Endothelial cell of umbilical vein (primary cell): ENCODE results near the gene BICRA. TPM values are rescaled to one million over a fixed set of nuclear protein-coding genes. Genes with fewer than 3 reads are reported as not detected.

Source experiments
- BruUV-seq: library from RNA; stranded (reverse); fragments of 400-500 nt; replicated peaks from 2 replicates; lab custom pipeline; 2021; lab: Mats Ljungman, UMichigan
- CTCF ChIA-PET: fragments of 300-600, 350-600 bp; sonication (Branson Sonifier 250); formaldehyde crosslinking; loops from one replicate; lab custom pipeline; 2021; ENCODE audit warnings: antibody characterized with exemption, inconsistent platforms; lab: Charles Lee
- POLR2A ChIA-PET: fragments of 300-600, 350-600 bp; sonication (Branson Sonifier 250); formaldehyde crosslinking; loops from one replicate; lab custom pipeline; 2021; ENCODE audit warnings: antibody characterized with exemption, inconsistent platforms; lab: Charles Lee
- DNase-seq: peaks from one replicate; pipeline ENCODE4 v3.0.0-alpha.2; 2011; ENCODE audit warnings: low read depth, low spot score
- FAIRE-seq: peaks from 2 replicates; lab custom pipeline; 2011; peaks lifted over from hg19 to GRCh38; lab: Jason Lieb, UNC
- H2AFZ ChIP-seq: 2 replicates; pipeline ENCODE4 v1.6.0; 2012; ENCODE audit warnings: low read depth, low read length, control low read depth, inconsistent platforms
- H3K27ac ChIP-seq: 2 replicates; pipeline ENCODE4 v1.5.1; 2011; ENCODE audit warnings: low read depth, mild to moderate bottlenecking, control low read depth, low read length, moderate library complexity; ENCODE audit not compliant: insufficient read depth
- H3K27me3 ChIP-seq, 2 experiments: 2 replicates each; pipeline versions ENCODE4 v1.6.0 to v1.6.1; 2011; ENCODE audit warnings: low read length in 2 of 2, mixed read lengths in 1 of 2; ENCODE audit not compliant: control insufficient read depth in 2 of 2, insufficient read depth in 2 of 2
- H3K36me3 ChIP-seq, 2 experiments: 2 replicates in 1 of 2; 3 replicates in 1 of 2; pipeline ENCODE4 v1.5.1; 2011; ENCODE audit warnings: low read length in 2 of 2, mild to moderate bottlenecking in 1 of 2, moderate library complexity in 1 of 2; ENCODE audit not compliant: control insufficient read depth in 2 of 2, insufficient read depth in 2 of 2; ENCODE audit errors: extremely low read depth in 1 of 2
- H3K4me1 ChIP-seq: 3 replicates; pipeline ENCODE4 v1.5.1; 2011; ENCODE audit warnings: mild to moderate bottlenecking, low read length; ENCODE audit not compliant: control insufficient read depth, insufficient read depth; ENCODE audit errors: extremely low read depth
- H3K4me2 ChIP-seq: 2 replicates; pipeline ENCODE4 v1.6.1; 2011; ENCODE audit warnings: low read length, control low read depth, mixed read lengths; ENCODE audit not compliant: insufficient read depth
- H3K4me3 ChIP-seq, 3 experiments: fragments of 200-600 bp in 1 of 3; sonication (generic), shearing (Covaris generic) in 1 of 3; replicated peaks in 1 of 3; 2 replicates each; pipeline ENCODE4 v1.5.1; 2011 to 2016; ENCODE audit warnings: control low read depth in 3 of 3, low read length in 3 of 3, mild to moderate bottlenecking in 2 of 3, inconsistent platforms in 1 of 3, low read depth in 1 of 3, moderate library complexity in 1 of 3; ENCODE audit not compliant: insufficient read depth in 1 of 3
- H3K79me2 ChIP-seq: 2 replicates; pipeline ENCODE4 v1.6.0; 2012; ENCODE audit warnings: low read length, inconsistent platforms; ENCODE audit not compliant: control insufficient read depth, insufficient read depth
- H3K9ac ChIP-seq: replicated peaks from 2 replicates; pipeline ENCODE3; 2011; ENCODE audit warnings: low read length, control low read depth; ENCODE audit not compliant: insufficient read depth; ENCODE audit errors: extremely low read depth
- H3K9me1 ChIP-seq: replicated peaks from 3 replicates; pipeline ENCODE4 v1.6.0; 2011; ENCODE audit warnings: mild to moderate bottlenecking, low read length; ENCODE audit not compliant: control insufficient read depth, insufficient read depth; ENCODE audit errors: extremely low read depth
- H3K9me3 ChIP-seq: replicated peaks from 2 replicates; pipeline ENCODE4 v1.5.1; 2012; ENCODE audit warnings: low read length, inconsistent platforms; ENCODE audit not compliant: control insufficient read depth, insufficient read depth
- H4K20me1 ChIP-seq: replicated peaks from 2 replicates; pipeline ENCODE3; 2011; ENCODE audit warnings: mild to moderate bottlenecking, low read length; ENCODE audit not compliant: control insufficient read depth, insufficient read depth; ENCODE audit errors: extremely low read depth
- EZH2 ChIP-seq: IDR thresholded peaks from 2 replicates; pipeline ENCODE4 v1.6.1; 2012; ENCODE audit warnings: borderline replicate concordance, low read depth, mild to moderate bottlenecking, moderate library complexity, low read length, inconsistent platforms; ENCODE audit not compliant: severe bottlenecking
- FOS ChIP-seq: IDR thresholded peaks from 2 replicates; pipeline ENCODE4 v1.6.1; 2011; ENCODE audit warnings: mild to moderate bottlenecking, low read length, moderate library complexity, borderline replicate concordance; ENCODE audit not compliant: insufficient read depth
- GATA2 ChIP-seq: IDR thresholded peaks from 2 replicates; pipeline ENCODE4 v1.7.0; 2011; ENCODE audit warnings: low read depth, mild to moderate bottlenecking, moderate library complexity, mixed read lengths, low read length; ENCODE audit not compliant: insufficient read length, insufficient read depth
- JUN ChIP-seq: IDR thresholded peaks from 2 replicates; pipeline ENCODE4 v1.6.1; 2011; ENCODE audit warnings: borderline replicate concordance, low read depth; ENCODE audit not compliant: insufficient read length, insufficient read depth
- MAX ChIP-seq: IDR thresholded peaks from 2 replicates; pipeline ENCODE4 v1.6.1; 2011; ENCODE audit not compliant: insufficient read depth, insufficient read length
- MYC ChIP-seq: IDR thresholded peaks from one replicate; pipeline ENCODE4 v1.6.1; 2011; ENCODE audit warnings: mild to moderate bottlenecking, low read depth, low read length
- POLR2A ChIP-seq: IDR thresholded peaks from 2 replicates; pipeline ENCODE4 v1.6.1; 2012; ENCODE audit warnings: low read depth, mild to moderate bottlenecking, control low read depth, low read length
- POLR2AphosphoS5 ChIP-seq: IDR thresholded peaks from 2 replicates; pipeline ENCODE4 v1.6.1; 2012; ENCODE audit warnings: low read depth, mild to moderate bottlenecking, control low read depth, low read length, moderate library complexity; ENCODE audit not compliant: insufficient read depth
- dilution Hi-C: fragments of 300-500 bp; cut with MboI; formaldehyde crosslinking; loops from one replicate; pipeline ENCODE4 v1.15.0; 2019; ENCODE audit warnings: low sequenced_read_pairs; ENCODE audit not compliant: extremely low pct_ligation_motif_present
- intact Hi-C: fragments of 100-400 bp; cut with micrococcal nuclease; formaldehyde crosslinking; loops from one replicate; pipeline ENCODE4 v1.10.0; 2022
- polyA plus RNA-seq, 4 experiments: library from polyadenylated mRNA; depleted of rRNA in 3 of 4; stranded (reverse) in 3 of 4; unstranded in 1 of 4; fragments of >200 nt; gene quantifications; 2 replicates each; pipeline versions ENCODE4 v1.2.1 to v1.2.3, GENCODE V29; 2011 to 2012; ENCODE audit warnings: missing spikeins in 1 of 4
- total RNA-seq: library from RNA; stranded (reverse); gene quantifications from 2 replicates; pipeline ENCODE4 v1.2.3, GENCODE V29; 2021
- TF ChIP-seq, protein P1 (sequence below), 2 donors: IDR thresholded peaks; 1 replicate in 1 of 2; 2 replicates in 1 of 2; pipeline ENCODE4 v1.5.1; 2011; ENCODE audit warnings: low read length in 2 of 2, mild to moderate bottlenecking in 2 of 2, moderate library complexity in 2 of 2, control low read depth in 1 of 2, inconsistent platforms in 1 of 2, low read depth in 1 of 2; ENCODE audit not compliant: insufficient read depth in 1 of 2; ENCODE audit errors: extremely low read depth in 1 of 2

BICRA gene
- total and polyA plus RNA-seq, 2 donors (not counting 3 experiments of a cell fraction or from before 2014, with no cell fraction given) = 3.8 to 20.5 TPM

GRCh38 chr19:47650700-47651099 is 41.8 kb downstream of the BICRA start:
- no peak overlapping the region for H3K27ac ChIP-seq
- POLR2A ChIA-PET = no interaction called here
- intact Hi-C loops = no loop called here
- TF ChIP-seq MAX (no peak), JUN (no peak)
- BruUV-seq = no TSS peak
- dilution Hi-C loops = no loop called here
- H2AFZ ChIP-seq = no peak overlapping the region
- DNase-seq (no peak), FAIRE-seq (no peak)
- H3K27me3 ChIP-seq = no peaks in the 10 kb centered on the region
- no peak overlapping the region for H3K9ac ChIP-seq
- peaks cover 66% of the 10 kb centered on the region for H3K79me2 ChIP-seq
- H4K20me1 ChIP-seq = no peaks in the 10 kb centered on the region
- no peaks in the 10 kb centered on the region for H3K9me3 ChIP-seq
- no peak overlapping the region for H3K4me3 ChIP-seq
- H3K36me3 ChIP-seq = peaks cover 0 to 13% of the 10 kb centered on the region in 2 experiments
- CTCF ChIA-PET = no interaction called here
- H3K4me1 ChIP-seq = peaks cover 4% of the 10 kb centered on the region
- no peaks in the 10 kb centered on the region for H3K9me1 ChIP-seq
- no peak overlapping the region for H3K4me2 ChIP-seq

GRCh38 chr19:47651132-47651531 is 42.2 kb downstream of the BICRA start:
- CTCF ChIA-PET = no interaction called here
- TF ChIP-seq, protein P1, sequence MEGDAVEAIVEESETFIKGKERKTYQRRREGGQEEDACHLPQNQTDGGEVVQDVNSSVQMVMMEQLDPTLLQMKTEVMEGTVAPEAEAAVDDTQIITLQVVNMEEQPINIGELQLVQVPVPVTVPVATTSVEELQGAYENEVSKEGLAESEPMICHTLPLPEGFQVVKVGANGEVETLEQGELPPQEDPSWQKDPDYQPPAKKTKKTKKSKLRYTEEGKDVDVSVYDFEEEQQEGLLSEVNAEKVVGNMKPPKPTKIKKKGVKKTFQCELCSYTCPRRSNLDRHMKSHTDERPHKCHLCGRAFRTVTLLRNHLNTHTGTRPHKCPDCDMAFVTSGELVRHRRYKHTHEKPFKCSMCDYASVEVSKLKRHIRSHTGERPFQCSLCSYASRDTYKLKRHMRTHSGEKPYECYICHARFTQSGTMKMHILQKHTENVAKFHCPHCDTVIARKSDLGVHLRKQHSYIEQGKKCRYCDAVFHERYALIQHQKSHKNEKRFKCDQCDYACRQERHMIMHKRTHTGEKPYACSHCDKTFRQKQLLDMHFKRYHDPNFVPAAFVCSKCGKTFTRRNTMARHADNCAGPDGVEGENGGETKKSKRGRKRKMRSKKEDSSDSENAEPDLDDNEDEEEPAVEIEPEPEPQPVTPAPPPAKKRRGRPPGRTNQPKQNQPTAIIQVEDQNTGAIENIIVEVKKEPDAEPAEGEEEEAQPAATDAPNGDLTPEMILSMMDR (IDR thresholded peaks at IDR 0.05; ENCODE audit: extremely low read depth in 1 of 2, insufficient read depth in 1 of 2, low read depth in 1 of 2, low read length in 2 of 2) = no peak
- TF ChIP-seq GATA2 (no peak), FOS (no peak), JUN (no peak), EZH2 (no peak), MYC (no peak), POLR2A (no peak), POLR2AphosphoS5 (no peak), MAX (no peak)
- H3K79me2 ChIP-seq = peaks cover 67% of the 10 kb centered on the region
- no peaks in the 10 kb centered on the region for H3K9me3 ChIP-seq
- no peaks in the 10 kb centered on the region for H4K20me1 ChIP-seq
- no peak for DNase-seq
- no peaks in the 10 kb centered on the region for H3K27me3 ChIP-seq
- H3K4me3 ChIP-seq = no peak overlapping the region
- BruUV-seq = no TSS peak
- no peak overlapping the region for H3K27ac ChIP-seq
- no peak for FAIRE-seq
- H3K4me1 ChIP-seq = peaks cover 4% of the 10 kb centered on the region
- H3K36me3 ChIP-seq = peaks cover 0 to 10% of the 10 kb centered on the region in 2 experiments
- H3K4me2 ChIP-seq = no peak overlapping the region
- H3K9me1 ChIP-seq = no peaks in the 10 kb centered on the region
- H3K9ac ChIP-seq = no peak overlapping the region
- dilution Hi-C loops = no loop called here
- POLR2A ChIA-PET = no interaction called here
- intact Hi-C loops = no loop called here
- no peak overlapping the region for H2AFZ ChIP-seq
